ENCODE results near the gene POLR3GL.

POLR3GL gene

DNA sequence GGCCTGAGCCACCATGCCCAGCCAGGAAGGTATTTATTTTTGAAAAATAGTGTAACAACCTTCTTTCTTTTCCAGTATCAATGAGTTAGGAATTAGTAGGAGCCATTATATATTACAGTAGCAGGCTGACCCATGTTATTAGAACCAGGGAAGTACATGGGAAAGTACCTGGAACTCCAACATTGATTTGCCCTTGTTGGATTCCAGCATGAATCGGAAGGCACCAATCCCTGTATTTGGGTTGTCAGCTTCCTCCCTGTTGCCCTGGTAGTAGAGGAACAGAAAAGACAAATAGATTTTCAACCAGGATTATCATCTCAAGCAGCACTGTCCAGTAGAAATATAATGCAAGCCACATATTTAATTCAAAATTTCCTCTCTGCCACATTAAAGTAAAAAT, 27.1 kb upstream of the POLR3GL start:
- no peak for TF ChIP-seq CTCF (IDR thresholded peaks at IDR 0.05; ENCODE audit: borderline replicate concordance, control extremely low read depth, extremely low read depth, insufficient read depth, missing control alignments)
- in situ Hi-C loops (cut with MboI; ENCODE audit: low sequenced_read_pairs, unreplicated experiment), result no loop called here
- no peak for DNase-seq (ENCODE audit: low spot score)

DNA sequence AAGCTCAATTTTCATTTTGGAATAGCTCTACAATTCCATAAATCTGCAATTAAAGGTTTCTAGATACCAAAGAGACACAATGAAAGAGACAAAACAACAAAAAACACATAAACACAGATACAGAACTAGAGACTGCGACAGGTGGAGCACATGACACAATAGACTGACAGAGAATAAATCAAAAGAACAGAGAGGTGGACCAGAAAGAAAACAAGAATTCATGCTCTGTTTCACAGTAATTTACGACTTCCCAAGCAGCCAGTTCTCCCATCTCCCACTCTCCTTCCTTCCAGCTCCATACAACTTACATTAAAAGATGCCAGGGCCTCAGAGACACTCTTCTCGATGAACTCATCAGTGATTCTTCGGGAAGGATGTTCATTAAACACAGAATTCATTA, 22.1 kb upstream of the POLR3GL start:
- in situ Hi-C loops (cut with MboI; ENCODE audit: low sequenced_read_pairs, unreplicated experiment), result no loop called here
- no peak for TF ChIP-seq CTCF (IDR thresholded peaks at IDR 0.05; ENCODE audit: borderline replicate concordance, control extremely low read depth, extremely low read depth, insufficient read depth, missing control alignments)
- no peak for DNase-seq (ENCODE audit: low spot score)

GRCh38 chr1:145942871-145943270, 21.6 kb upstream of the POLR3GL start:
- TF ChIP-seq CTCF (IDR thresholded peaks at IDR 0.05; ENCODE audit: borderline replicate concordance, control extremely low read depth, extremely low read depth, insufficient read depth, missing control alignments), result no peak
- in situ Hi-C loops (cut with MboI; ENCODE audit: low sequenced_read_pairs, unreplicated experiment), result no loop called here
- no peak for DNase-seq (ENCODE audit: low spot score)

DNA sequence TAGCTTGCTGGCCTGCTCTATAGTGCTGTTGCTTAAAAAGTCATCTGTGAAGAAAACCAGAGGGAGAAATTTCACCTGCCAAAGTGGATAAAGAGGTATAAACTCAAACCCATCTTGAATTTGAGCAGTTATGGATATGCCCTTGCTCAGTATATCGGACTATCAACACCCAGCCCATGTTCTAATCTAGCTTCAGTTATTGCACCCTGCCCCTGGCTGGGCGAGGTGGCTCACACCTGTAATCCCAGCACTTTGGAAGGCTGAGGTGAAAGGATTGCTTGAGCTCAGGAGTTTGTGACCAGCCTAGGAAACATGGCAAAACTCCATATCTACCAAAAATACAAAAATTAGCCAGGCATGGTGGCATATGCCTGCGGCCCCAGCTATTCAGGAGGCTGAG, 20.0 kb upstream of the POLR3GL start:
- no peak for TF ChIP-seq CTCF (IDR thresholded peaks at IDR 0.05; ENCODE audit: borderline replicate concordance, control extremely low read depth, extremely low read depth, insufficient read depth, missing control alignments)
- in situ Hi-C loops (cut with MboI; ENCODE audit: low sequenced_read_pairs, unreplicated experiment), result no loop called here
- DNase-seq (ENCODE audit: low spot score), result no peak

GRCh38 chr1:145946477-145946986, 18.0 kb upstream of the POLR3GL start:
- in situ Hi-C loops (cut with MboI; ENCODE audit: low sequenced_read_pairs, unreplicated experiment), result no loop called here
- no peak for TF ChIP-seq CTCF (IDR thresholded peaks at IDR 0.05; ENCODE audit: borderline replicate concordance, control extremely low read depth, extremely low read depth, insufficient read depth, missing control alignments)

GRCh38 chr1:145947551-145947950, 16.9 kb upstream of the POLR3GL start:
- TF ChIP-seq CTCF (IDR thresholded peaks at IDR 0.05; ENCODE audit: borderline replicate concordance, control extremely low read depth, extremely low read depth, insufficient read depth, missing control alignments), result no peak
- DNase-seq (ENCODE audit: low spot score), result no peak
- in situ Hi-C loops (cut with MboI; ENCODE audit: low sequenced_read_pairs, unreplicated experiment), result no loop called here

More at GRCh38 chr1:145946477-145946986, 18.0 kb upstream of the POLR3GL start:
- no peak for DNase-seq (ENCODE audit: low spot score)

DNA sequence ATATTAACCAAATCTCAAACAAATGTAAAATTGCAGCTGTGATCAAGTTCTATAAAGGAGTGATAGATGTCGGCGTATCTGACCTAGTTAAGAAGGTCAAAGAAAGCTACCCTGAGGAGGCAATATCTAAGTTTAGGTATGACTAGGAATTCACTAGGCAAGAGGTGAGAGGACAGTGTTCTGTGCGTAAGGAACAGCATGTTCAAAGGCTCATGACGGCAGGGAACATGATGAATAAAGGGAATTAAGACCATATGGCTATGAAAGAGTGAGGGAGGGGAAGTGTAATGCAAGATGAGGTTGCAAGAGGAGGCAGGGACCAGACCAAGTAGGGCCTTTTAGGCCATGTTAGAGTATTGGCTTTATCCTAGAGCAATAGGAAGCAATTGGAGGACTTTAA, 15.3 kb upstream of the POLR3GL start:
- TF ChIP-seq CTCF (IDR thresholded peaks at IDR 0.05; ENCODE audit: borderline replicate concordance, control extremely low read depth, extremely low read depth, insufficient read depth, missing control alignments), result no peak
- in situ Hi-C loops (cut with MboI; ENCODE audit: low sequenced_read_pairs, unreplicated experiment), result no loop called here
- no peak for DNase-seq (ENCODE audit: low spot score)

Data from GM13976 (cell line).